ENCODE data around the gene PTRH2.

GRCh38 chr17:59676716-59677115, 30.5 kb downstream of the PTRH2 start:
- TF ChIP-seq, protein P1, sequence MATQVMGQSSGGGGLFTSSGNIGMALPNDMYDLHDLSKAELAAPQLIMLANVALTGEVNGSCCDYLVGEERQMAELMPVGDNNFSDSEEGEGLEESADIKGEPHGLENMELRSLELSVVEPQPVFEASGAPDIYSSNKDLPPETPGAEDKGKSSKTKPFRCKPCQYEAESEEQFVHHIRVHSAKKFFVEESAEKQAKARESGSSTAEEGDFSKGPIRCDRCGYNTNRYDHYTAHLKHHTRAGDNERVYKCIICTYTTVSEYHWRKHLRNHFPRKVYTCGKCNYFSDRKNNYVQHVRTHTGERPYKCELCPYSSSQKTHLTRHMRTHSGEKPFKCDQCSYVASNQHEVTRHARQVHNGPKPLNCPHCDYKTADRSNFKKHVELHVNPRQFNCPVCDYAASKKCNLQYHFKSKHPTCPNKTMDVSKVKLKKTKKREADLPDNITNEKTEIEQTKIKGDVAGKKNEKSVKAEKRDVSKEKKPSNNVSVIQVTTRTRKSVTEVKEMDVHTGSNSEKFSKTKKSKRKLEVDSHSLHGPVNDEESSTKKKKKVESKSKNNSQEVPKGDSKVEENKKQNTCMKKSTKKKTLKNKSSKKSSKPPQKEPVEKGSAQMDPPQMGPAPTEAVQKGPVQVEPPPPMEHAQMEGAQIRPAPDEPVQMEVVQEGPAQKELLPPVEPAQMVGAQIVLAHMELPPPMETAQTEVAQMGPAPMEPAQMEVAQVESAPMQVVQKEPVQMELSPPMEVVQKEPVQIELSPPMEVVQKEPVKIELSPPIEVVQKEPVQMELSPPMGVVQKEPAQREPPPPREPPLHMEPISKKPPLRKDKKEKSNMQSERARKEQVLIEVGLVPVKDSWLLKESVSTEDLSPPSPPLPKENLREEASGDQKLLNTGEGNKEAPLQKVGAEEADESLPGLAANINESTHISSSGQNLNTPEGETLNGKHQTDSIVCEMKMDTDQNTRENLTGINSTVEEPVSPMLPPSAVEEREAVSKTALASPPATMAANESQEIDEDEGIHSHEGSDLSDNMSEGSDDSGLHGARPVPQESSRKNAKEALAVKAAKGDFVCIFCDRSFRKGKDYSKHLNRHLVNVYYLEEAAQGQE (IDR thresholded peaks at IDR 0.05; ENCODE audit: insufficient read depth in 1 of 2, low read depth in 2 of 2, low read length in 2 of 2) = no peak
- TF ChIP-seq POLR2AphosphoS5 (IDR thresholded peaks at IDR 0.05; ENCODE audit: low read depth, low read length) (no peak), SIN3A (IDR thresholded peaks at IDR 0.05; ENCODE audit: borderline replicate concordance, insufficient read depth, low read length) (no peak), TAF1 (IDR thresholded peaks at IDR 0.05; ENCODE audit: borderline replicate concordance, insufficient read depth, low read length) (no peak), FOXP2 (optimal IDR thresholded peaks at IDR 0.05; ENCODE audit: borderline replicate concordance, extremely low read depth, extremely low read length, insufficient read depth) (no peak)

Data from PFSK-1 (cell line).